Measurements from ENCODE around the gene JUNB. TPM values are rescaled to one million over a fixed set of nuclear protein-coding genes. Genes with fewer than 3 reads are reported as not detected.

JUNB gene
- 100 to 1,000 TPM; 261 to 295 (median 287) TPM for total RNA-seq

DNA sequence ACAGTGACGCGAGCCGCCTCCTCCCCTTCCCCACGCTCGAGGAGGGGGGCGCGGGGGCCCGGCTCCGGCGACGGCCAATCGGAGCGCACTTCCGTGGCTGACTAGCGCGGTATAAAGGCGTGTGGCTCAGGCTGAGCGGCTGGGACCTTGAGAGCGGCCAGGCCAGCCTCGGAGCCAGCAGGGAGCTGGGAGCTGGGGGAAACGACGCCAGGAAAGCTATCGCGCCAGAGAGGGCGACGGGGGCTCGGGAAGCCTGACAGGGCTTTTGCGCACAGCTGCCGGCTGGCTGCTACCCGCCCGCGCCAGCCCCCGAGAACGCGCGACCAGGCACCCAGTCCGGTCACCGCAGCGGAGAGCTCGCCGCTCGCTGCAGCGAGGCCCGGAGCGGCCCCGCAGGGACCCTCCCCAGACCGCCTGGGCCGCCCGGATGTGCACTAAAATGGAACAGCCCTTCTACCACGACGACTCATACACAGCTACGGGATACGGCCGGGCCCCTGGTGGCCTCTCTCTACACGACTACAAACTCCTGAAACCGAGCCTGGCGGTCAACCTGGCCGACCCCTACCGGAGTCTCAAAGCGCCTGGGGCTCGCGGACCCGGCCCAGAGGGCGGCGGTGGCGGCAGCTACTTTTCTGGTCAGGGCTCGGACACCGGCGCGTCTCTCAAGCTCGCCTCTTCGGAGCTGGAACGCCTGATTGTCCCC is at the start of gene JUNB:
Gene JUNB, plus strand, starts transcription at position 142 of the 706 bp plus-strand sequence. Its CDS starts 286 bp downstream, at position 428.
- ATAC-seq, result peak; percentile 49 to 54
- no peaks in the 10 kb centered on the region for H3K9me3 Mint-ChIP-seq
- H3K4me3 Mint-ChIP-seq, result peak within 1 kb of the TSS; percentile 97
- no peaks in the 10 kb centered on the region for H3K27me3 Mint-ChIP-seq (ENCODE audit: low read depth)
- peaks cover 48% of the 10 kb centered on the region for H3K4me1 Mint-ChIP-seq (ENCODE audit: low read depth)
- peak; percentile 98 for DNase-seq
- peaks cover 5% of the 10 kb centered on the region for H3K36me3 Mint-ChIP-seq (ENCODE audit: insufficient read depth)

DNA sequence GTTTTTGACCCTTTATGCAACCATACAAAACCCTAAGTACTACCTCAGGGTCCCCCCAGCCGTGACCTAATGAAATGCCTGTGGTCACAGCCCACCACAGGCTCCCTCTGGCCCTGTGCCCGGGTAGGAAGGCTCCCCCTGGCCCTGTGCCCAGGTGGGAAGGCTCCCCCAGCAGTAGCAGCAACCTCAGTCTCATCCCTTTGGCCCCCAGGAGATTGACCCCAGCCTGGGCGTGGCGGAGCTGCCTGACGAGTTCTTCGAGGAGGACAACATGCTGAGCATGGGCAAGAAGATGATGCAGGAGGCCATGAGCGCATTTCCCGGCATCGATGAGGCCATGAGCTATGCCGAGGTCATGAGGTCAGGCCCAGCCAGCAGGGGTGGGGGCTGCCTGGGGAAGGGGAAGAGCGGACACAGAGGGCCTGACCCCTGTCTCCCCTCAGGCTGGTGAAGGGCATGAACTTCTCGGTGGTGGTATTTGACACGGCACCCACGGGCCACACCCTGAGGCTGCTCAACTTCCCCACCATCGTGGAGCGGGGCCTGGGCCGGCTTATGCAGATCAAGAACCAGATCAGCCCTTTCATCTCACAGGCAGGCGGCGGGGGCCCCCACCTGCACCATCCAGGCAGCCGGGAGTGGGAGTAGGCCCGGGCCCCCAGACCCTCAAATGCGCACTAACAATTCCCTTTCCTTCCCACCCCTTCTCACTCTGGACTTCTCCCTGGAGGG is 46.0 kb upstream of the JUNB start:
- Mint-ChIP-seq H3K4me1 (ENCODE audit: low read depth) (peaks cover 5% of the 10 kb centered on the region), H3K36me3 (ENCODE audit: insufficient read depth) (peaks cover 35% of the 10 kb centered on the region)

DNA sequence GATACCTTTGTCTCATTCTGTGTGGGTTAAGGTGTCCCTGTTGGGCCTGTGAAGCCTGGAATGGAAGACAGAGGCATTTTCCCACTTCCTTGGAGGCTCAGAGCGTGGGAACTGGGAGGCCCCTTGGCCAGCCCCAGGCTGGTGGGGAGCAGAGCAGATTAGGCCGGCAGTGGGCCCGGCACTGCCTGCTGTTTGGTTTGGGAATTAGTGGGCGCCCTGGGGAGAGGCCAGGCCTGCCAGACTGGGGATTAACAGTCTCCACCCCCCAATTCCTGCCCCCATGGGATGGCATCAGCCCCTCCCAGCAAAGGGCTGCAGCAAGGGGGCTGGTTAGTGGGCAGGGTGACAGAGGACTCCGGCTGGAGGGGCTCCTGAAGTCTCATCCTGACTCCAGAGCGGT is 42.8 kb upstream of the JUNB start:
- peaks cover 27% of the 10 kb centered on the region for H3K36me3 Mint-ChIP-seq (ENCODE audit: insufficient read depth)
- peaks cover 7% of the 10 kb centered on the region for H3K9me3 Mint-ChIP-seq
- H3K4me3 Mint-ChIP-seq, result no peak overlapping the region
- peaks cover 9% of the 10 kb centered on the region for H3K27me3 Mint-ChIP-seq (ENCODE audit: low read depth)
- DNase-seq, result no peak
- ATAC-seq, result no peak
- H3K4me1 Mint-ChIP-seq (ENCODE audit: low read depth), result peaks cover 3% of the 10 kb centered on the region

More for the DNA sequence above, 46.0 kb upstream of the JUNB start:
- no peak for DNase-seq
- Mint-ChIP-seq H3K9me3 (peaks cover 7% of the 10 kb centered on the region), H3K4me3 (no peak overlapping the region), H3K27me3 (ENCODE audit: low read depth) (no peaks in the 10 kb centered on the region)
- no peak for ATAC-seq

DNA sequence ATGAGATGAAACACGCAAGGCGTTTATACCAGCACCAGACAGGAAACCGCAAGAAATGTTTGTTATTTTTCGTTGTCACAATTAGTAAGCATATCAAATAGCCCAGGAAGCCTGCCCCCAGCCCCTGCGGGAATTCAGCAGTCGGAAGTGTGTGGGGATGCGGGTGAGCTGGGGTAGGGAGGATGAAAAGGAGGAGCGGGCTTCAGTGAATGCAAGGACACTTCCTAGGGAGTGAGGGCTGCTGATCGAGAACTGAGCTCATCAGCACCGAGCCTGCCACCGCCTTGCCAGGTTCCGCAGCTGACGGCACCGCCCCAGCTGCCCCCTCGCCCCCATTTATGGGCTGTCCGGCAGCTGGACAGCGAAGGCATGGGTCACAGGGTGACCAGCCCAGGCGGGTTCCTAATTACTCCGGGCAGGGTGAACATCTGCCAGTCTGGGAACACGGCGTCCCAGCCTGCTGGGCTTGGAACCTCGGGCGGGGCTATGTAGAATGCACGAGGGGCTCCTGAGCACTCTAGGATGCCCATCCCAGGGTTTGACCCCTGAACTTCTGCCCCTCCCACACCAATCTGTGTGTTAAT is 41.3 kb upstream of the JUNB start:
- Mint-ChIP-seq H3K27me3 (ENCODE audit: low read depth) (peaks cover 16% of the 10 kb centered on the region), H3K4me3 (no peak overlapping the region), H3K9me3 (peaks cover 7% of the 10 kb centered on the region), H3K36me3 (ENCODE audit: insufficient read depth) (peaks cover 24% of the 10 kb centered on the region), H3K4me1 (ENCODE audit: low read depth) (peaks cover 3% of the 10 kb centered on the region)
- ATAC-seq (no peak), DNase-seq (no peak)

DNA sequence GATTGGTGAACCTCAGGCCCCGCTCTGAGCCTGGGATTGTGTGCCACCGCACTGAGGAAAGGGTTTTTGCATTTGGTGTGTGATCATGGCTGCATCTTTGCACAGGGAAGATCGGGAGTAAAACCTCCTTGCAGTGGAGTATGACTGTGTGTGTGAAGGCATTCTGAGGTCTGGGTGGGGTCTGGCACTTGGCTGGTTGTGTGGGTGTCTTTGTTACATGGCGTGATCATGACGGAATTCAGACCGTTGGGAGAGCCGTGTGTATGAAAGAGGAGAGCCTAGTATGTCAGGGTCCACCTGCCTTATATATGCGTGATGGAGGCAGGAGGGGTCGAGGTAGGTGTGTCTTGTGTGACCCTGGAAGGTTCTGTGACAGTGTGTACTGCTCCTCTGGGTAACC is 40.4 kb upstream of the JUNB start:
- H3K36me3 Mint-ChIP-seq (ENCODE audit: insufficient read depth), result peaks cover 22% of the 10 kb centered on the region
- no peak for ATAC-seq
- no peak for DNase-seq
- H3K4me1 Mint-ChIP-seq (ENCODE audit: low read depth), result peaks cover 3% of the 10 kb centered on the region
- H3K4me3 Mint-ChIP-seq, result no peak overlapping the region
- peaks cover 7% of the 10 kb centered on the region for H3K9me3 Mint-ChIP-seq
- peaks cover 19% of the 10 kb centered on the region for H3K27me3 Mint-ChIP-seq (ENCODE audit: low read depth)

DNA sequence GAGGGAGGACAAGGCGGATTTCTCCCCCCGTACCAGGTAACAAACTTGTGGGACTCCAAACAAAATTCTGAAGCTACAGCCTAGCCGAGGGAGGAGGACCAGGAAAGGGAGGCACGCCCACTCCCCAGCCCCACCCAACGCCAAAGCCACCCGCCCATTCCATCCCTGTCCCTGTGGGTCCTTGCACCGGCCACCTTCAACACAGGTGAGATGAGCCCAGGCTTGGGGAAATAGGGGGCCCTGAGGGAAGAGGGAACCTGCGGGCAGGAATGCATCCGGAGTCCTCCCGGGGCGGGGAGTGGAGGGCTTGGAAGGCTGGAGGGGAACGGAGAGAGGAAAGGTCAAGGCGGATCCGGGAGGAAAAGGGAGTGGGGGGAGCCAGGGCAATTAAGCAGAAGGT is 39.7 kb upstream of the JUNB start, which contains the start of gene BEST2:
Gene BEST2, plus strand, starts transcription at position 157 of the 400 bp plus-strand sequence. CDS start 802 bp downstream, outside the sequence.
- Mint-ChIP-seq H3K27me3 (ENCODE audit: low read depth) (peaks cover 24% of the 10 kb centered on the region), H3K4me3 (no peak within 1 kb of the TSS), H3K4me1 (ENCODE audit: low read depth) (peaks cover 3% of the 10 kb centered on the region), H3K9me3 (peaks cover 7% of the 10 kb centered on the region), H3K36me3 (ENCODE audit: insufficient read depth) (peaks cover 18% of the 10 kb centered on the region)
- no peak for DNase-seq
- ATAC-seq, result no peak

DNA sequence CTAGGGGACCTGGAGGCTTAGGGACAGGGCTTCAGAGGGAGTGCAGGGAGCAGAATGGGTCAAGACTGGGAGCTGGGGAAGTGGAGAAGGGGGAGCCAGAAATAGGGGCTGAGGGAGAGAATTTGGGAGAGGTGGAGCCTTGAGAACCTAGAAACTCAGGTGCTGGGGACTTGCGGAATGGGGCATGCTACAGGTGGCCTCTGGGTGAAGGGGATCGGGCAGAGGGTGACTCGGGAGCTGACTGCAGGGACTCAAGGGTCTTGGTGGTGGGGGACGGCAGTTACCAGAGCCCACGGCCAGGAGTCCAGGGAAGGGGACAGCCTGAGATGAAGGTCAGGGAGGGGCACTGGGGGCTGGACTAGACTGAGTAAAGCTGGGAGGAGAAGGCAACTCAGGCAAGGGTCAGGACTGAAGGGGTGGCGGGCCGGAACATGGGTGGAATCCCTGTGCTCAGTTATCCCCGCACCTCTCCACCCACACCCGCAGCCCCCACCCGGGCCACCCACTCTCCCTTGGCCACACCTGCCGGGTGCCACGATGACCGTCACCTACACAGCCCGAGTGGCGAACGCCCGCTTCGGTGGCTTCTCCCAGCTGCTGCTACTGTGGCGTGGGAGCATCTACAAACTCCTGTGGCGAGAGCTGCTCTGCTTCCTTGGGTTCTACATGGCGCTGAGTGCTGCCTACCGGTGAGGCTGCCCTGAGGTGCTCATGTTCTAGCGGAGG is 39.1 kb upstream of the JUNB start:
- no peak overlapping the region for H3K4me3 Mint-ChIP-seq
- peaks cover 7% of the 10 kb centered on the region for H3K9me3 Mint-ChIP-seq
- H3K27me3 Mint-ChIP-seq (ENCODE audit: low read depth), result peaks cover 24% of the 10 kb centered on the region
- H3K36me3 Mint-ChIP-seq (ENCODE audit: insufficient read depth), result peaks cover 12% of the 10 kb centered on the region
- no peak for DNase-seq
- ATAC-seq, result no peak
- peaks cover 3% of the 10 kb centered on the region for H3K4me1 Mint-ChIP-seq (ENCODE audit: low read depth)

DNA sequence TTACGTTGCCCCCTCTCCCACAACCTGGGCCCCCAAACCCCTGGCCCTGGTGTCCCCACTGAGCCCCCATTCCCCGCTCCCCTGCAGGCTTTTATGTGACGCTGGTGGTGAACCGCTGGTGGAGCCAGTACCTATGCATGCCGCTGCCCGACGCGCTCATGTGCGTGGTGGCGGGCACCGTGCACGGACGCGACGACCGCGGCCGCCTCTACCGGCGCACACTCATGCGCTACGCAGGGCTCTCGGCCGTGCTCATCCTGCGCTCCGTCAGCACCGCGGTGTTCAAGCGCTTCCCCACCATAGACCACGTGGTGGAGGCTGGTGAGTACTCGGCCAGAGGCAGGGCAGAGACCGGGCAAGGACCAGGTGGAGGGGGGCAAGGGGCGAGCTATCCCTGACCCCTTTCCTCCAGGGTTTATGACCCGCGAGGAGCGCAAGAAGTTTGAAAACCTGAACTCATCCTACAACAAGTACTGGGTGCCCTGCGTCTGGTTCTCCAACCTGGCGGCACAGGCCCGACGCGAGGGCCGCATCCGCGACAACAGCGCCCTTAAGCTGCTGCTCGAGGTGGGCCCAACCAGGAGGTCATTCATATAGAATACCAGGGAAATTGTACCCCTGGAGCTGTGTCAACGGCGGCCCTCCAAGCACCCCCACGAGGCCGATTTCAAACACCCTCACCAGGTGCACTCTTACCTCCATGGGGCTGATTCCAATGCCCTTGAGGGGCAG is 36.7 kb upstream of the JUNB start:
- Mint-ChIP-seq H3K27me3 (ENCODE audit: low read depth) (peaks cover 26% of the 10 kb centered on the region), H3K9me3 (no peaks in the 10 kb centered on the region), H3K4me3 (no peak overlapping the region), H3K36me3 (ENCODE audit: insufficient read depth) (no peaks in the 10 kb centered on the region), H3K4me1 (ENCODE audit: low read depth) (peaks cover 5% of the 10 kb centered on the region)
- ATAC-seq (no peak), DNase-seq (no peak)

DNA sequence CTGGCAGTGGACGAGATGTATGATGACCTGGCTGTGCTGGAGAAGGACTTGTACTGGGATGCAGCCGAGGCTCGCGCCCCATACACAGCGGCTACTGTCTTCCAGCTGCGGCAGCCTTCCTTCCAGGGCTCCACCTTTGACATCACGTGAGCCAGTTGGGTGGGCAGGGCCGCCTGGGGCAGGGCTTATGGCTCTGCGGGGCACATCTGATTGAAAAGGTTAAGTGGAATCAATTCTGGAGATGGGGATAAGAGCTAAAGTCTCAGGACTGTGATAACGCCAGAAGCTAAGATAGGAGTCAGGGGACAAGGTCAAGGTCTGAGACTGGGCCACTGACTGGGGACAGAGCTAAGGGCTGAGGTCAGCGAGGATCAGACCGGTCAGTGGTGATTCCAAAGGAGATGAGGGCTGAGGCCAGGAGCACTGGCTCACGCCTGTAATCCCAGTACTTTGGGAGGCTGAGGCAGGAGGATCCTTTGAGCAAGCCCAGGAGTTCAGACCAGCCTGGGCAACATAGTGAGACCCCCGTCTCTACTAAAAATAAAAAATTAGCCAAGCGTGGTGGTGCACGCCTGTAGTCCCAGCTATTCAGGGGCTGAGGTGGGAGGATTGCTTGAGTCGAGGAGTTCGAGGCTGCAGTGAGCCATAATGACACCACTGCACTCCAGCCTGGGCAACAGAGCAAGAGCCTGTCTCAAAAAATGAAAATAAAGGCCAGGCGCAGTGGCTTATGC is 35.0 kb upstream of the JUNB start:
- H3K36me3 Mint-ChIP-seq (ENCODE audit: insufficient read depth), result no peaks in the 10 kb centered on the region
- no peak for DNase-seq

DNA sequence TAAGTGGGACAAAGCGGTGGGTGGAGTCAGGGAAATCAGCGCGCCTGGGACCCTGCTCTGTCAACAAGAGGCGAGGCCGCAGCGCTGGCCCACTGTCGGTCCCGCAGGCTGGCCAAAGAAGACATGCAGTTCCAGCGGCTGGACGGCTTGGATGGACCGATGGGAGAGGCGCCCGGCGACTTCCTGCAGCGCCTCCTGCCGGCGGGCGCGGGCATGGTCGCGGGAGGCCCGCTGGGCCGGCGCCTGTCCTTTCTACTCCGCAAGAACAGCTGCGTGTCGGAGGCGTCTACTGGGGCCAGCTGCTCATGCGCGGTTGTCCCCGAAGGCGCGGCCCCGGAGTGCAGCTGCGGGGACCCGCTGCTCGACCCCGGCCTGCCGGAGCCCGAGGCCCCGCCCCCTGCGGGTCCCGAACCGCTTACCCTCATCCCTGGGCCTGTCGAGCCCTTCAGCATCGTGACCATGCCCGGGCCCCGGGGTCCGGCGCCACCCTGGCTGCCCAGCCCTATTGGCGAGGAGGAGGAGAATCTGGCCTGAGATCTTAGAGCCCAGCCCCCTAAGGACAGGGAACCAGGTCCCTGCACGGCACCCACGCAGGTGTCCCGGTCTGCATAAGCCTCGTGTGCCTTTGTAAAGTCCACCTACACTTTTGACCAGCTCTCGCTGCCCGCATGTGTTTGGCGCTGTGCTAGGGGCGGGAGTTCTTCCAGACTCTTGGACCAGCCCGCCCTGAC is 33.6 kb upstream of the JUNB start:
- peak; percentile 82 to 87 for ATAC-seq
- peak; percentile 54 for DNase-seq
- H3K4me3 Mint-ChIP-seq, result no peak overlapping the region
- no peaks in the 10 kb centered on the region for H3K9me3 Mint-ChIP-seq
- H3K27me3 Mint-ChIP-seq (ENCODE audit: low read depth), result peaks cover 22% of the 10 kb centered on the region
- peaks cover 2% of the 10 kb centered on the region for H3K4me1 Mint-ChIP-seq (ENCODE audit: low read depth)
- no peaks in the 10 kb centered on the region for H3K36me3 Mint-ChIP-seq (ENCODE audit: insufficient read depth)

More for the DNA sequence above, 35.0 kb upstream of the JUNB start:
- Mint-ChIP-seq H3K4me3 (no peak overlapping the region), H3K4me1 (ENCODE audit: low read depth) (peaks cover 2% of the 10 kb centered on the region), H3K27me3 (ENCODE audit: low read depth) (peaks cover 26% of the 10 kb centered on the region), H3K9me3 (no peaks in the 10 kb centered on the region)
- no peak for ATAC-seq

DNA sequence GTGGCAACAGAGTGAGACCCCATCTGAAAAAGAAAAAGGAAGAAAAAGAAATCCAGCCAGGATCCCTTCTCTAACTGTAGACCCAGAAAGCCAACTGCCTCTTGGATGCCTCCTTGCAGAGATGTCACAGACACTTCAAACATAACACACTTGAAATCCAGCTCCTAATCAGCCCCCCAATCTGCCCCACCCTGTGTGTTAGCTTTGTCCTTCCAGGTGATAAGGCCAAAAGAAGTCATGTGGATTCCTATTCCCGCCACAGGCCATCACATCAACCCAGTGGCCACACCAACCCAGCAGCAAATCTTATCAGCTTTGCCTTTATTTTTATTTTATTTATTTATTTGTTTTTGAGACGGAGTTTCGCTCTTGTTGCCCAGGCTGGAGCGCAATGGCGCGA is 31.6 kb upstream of the JUNB start:
- Mint-ChIP-seq H3K4me3 (no peak overlapping the region), H3K9me3 (no peaks in the 10 kb centered on the region), H3K4me1 (ENCODE audit: low read depth) (peaks cover 2% of the 10 kb centered on the region), H3K36me3 (ENCODE audit: insufficient read depth) (no peaks in the 10 kb centered on the region), H3K27me3 (ENCODE audit: low read depth) (peaks cover 13% of the 10 kb centered on the region)
- ATAC-seq (no peak), DNase-seq (no peak)

DNA sequence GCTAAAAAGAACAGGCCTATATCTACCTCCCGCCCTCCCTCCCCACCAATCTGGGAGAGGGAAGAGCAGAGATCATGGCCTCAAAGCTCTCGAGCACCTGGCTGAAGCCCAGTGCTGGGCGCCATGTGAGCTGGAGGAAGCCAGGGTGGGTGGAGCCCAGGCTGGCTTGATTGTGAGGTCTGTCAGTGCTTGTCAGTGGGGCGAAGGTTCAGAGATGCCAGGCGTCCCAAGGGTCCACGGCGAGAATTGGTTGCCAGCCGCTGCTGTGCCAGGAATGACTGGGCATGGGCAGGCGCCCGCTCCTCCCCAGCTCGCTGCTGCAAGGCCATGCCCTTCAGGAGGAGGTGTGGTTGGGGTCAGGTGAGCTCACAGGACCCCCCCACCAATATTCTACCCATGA is 28.2 kb upstream of the JUNB start:
- Mint-ChIP-seq H3K9me3 (no peaks in the 10 kb centered on the region), H3K4me1 (ENCODE audit: low read depth) (no peaks in the 10 kb centered on the region), H3K4me3 (no peak overlapping the region), H3K36me3 (ENCODE audit: insufficient read depth) (no peaks in the 10 kb centered on the region), H3K27me3 (ENCODE audit: low read depth) (no peaks in the 10 kb centered on the region)
- DNase-seq (no peak), ATAC-seq (no peak)

DNA sequence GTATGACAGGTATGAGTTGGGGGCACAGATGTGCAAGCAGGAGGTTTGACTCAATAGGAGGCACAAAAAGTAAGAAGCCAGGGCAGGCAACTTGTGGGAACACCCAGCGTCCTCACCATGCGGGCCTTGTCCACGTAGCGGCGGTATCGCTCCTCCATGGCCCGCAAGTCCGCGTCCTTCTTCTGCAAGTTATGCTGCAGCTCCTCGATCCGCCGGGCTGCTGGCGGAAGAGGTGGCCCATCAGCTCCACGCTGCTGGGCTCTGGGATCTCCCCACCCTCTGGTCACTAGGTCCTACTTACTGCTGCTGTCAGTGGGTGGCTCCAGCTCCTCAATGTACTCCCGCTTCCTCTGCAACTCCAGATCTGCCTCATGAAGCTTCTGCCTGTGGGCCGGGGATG is 26.6 kb upstream of the JUNB start:
- Mint-ChIP-seq H3K36me3 (ENCODE audit: insufficient read depth) (no peaks in the 10 kb centered on the region), H3K4me3 (no peak overlapping the region), H3K9me3 (no peaks in the 10 kb centered on the region), H3K27me3 (ENCODE audit: low read depth) (no peaks in the 10 kb centered on the region), H3K4me1 (ENCODE audit: low read depth) (peaks cover 2% of the 10 kb centered on the region)
- DNase-seq (no peak), ATAC-seq (no peak)
